Parathyroid adenoma (tissue), 2 donors: ENCODE results near the gene PROK2.

Experiments used
- H2AFZ ChIP-seq: fragments of 300-600 bp; sonication (generic); one replicate; pipeline ENCODE4 v1.7.0; 2017; ENCODE audit warnings: antibody characterized with exemption, mild to moderate bottlenecking
- H3K27ac ChIP-seq: fragments of 300-600 bp; sonication (generic); one replicate; pipeline ENCODE4 v1.7.0; 2017
- H3K27me3 ChIP-seq: fragments of 300-600 bp; sonication (generic); one replicate; pipeline ENCODE4 v1.7.0; 2017; ENCODE audit warnings: low read length; ENCODE audit not compliant: control insufficient read depth, insufficient read depth
- H3K36me3 ChIP-seq: fragments of 300-600 bp; sonication (generic); one replicate; pipeline ENCODE4 v1.7.0; 2017; ENCODE audit warnings: low read length; ENCODE audit not compliant: control insufficient read depth, insufficient read depth
- H3K4me1 ChIP-seq: fragments of 300-600 bp; sonication (generic); one replicate; pipeline ENCODE4 v1.7.0; 2017; ENCODE audit warnings: control low read depth
- H3K4me2 ChIP-seq: fragments of 300-600 bp; sonication (generic); one replicate; pipeline ENCODE4 v1.7.0; 2017; ENCODE audit warnings: low read length
- H3K4me3 ChIP-seq: fragments of 300-600 bp; sonication (generic); one replicate; pipeline ENCODE4 v1.7.0; 2017; ENCODE audit warnings: low read depth, low read length
- H3K79me2 ChIP-seq: fragments of 300-600 bp; sonication (generic); one replicate; pipeline ENCODE4 v1.7.0; 2017; ENCODE audit warnings: control low read depth
- H3K9ac ChIP-seq: fragments of 300-600 bp; sonication (generic); one replicate; pipeline ENCODE4 v1.7.0; 2017; ENCODE audit warnings: mild to moderate bottlenecking
- H3K9me3 ChIP-seq: fragments of 300-600 bp; sonication (generic); one replicate; pipeline ENCODE4 v1.7.0; 2017; ENCODE audit warnings: low read length; ENCODE audit not compliant: control insufficient read depth
- CTCF ChIP-seq: fragments of 300-600 bp; sonication (generic); IDR thresholded peaks from one replicate; pipeline ENCODE4 v1.7.0; 2017; ENCODE audit warnings: antibody characterized with exemption, mild to moderate bottlenecking
- donor health status: primary hyperparathyroidism.

PROK2 gene

GRCh38 chr3:71817262-71817661 lies 32.3 kb upstream of the PROK2 start:
- no peaks in the 10 kb centered on the region for H3K79me2 ChIP-seq
- H3K4me1 ChIP-seq: no peaks in the 10 kb centered on the region
- H3K9ac ChIP-seq: no peak overlapping the region
- no peaks in the 10 kb centered on the region for H3K27me3 ChIP-seq
- H3K27ac ChIP-seq: no peak overlapping the region
- H3K9me3 ChIP-seq: no peaks in the 10 kb centered on the region
- no peak overlapping the region for H3K4me2 ChIP-seq
- no peak for TF ChIP-seq CTCF
- no peaks in the 10 kb centered on the region for H3K36me3 ChIP-seq
- H3K4me3 ChIP-seq: no peak overlapping the region
- no peak overlapping the region for H2AFZ ChIP-seq

- H3K4me3 ChIP-seq: no peak overlapping the region
- H3K79me2 ChIP-seq: no peaks in the 10 kb centered on the region
- H3K27ac ChIP-seq: no peak overlapping the region
- H3K36me3 ChIP-seq: no peaks in the 10 kb centered on the region
- H3K4me1 ChIP-seq: no peaks in the 10 kb centered on the region
- no peak for TF ChIP-seq CTCF
- H3K9ac ChIP-seq: no peak overlapping the region
- H3K27me3 ChIP-seq: no peaks in the 10 kb centered on the region
- H3K9me3 ChIP-seq: no peaks in the 10 kb centered on the region
- no peak overlapping the region for H3K4me2 ChIP-seq
- H2AFZ ChIP-seq: no peak overlapping the region
These were observed 31.8 kb upstream of the PROK2 start for GRCh38 chr3:71816767-71817156.

GRCh38 chr3:71815340-71816067 lies 30.6 kb upstream of the PROK2 start:
- Histone ChIP-seq H3K9ac (no peak overlapping the region), H3K9me3 (no peaks in the 10 kb centered on the region), H3K4me3 (no peak overlapping the region), H3K4me2 (no peak overlapping the region), H3K27ac (no peak overlapping the region), H2AFZ (no peak overlapping the region), H3K79me2 (no peaks in the 10 kb centered on the region), H3K4me1 (no peaks in the 10 kb centered on the region), H3K27me3 (no peaks in the 10 kb centered on the region), H3K36me3 (no peaks in the 10 kb centered on the region)
- TF ChIP-seq CTCF: no peak

- Histone ChIP-seq H3K4me2 (no peak overlapping the region), H3K9me3 (no peaks in the 10 kb centered on the region), H3K27me3 (no peaks in the 10 kb centered on the region), H3K36me3 (no peaks in the 10 kb centered on the region), H3K27ac (no peak overlapping the region), H3K4me1 (no peaks in the 10 kb centered on the region), H3K4me3 (no peak overlapping the region), H2AFZ (no peak overlapping the region), H3K79me2 (no peaks in the 10 kb centered on the region), H3K9ac (no peak overlapping the region)
- no peak for TF ChIP-seq CTCF
These were observed 28.8 kb upstream of the PROK2 start for GRCh38 chr3:71813704-71814103.

- Histone ChIP-seq H3K4me3 (no peak overlapping the region), H3K27ac (no peak overlapping the region), H3K27me3 (no peaks in the 10 kb centered on the region), H3K36me3 (no peaks in the 10 kb centered on the region), H3K4me1 (no peaks in the 10 kb centered on the region), H3K79me2 (no peaks in the 10 kb centered on the region), H3K4me2 (no peak overlapping the region), H3K9ac (no peak overlapping the region), H2AFZ (no peak overlapping the region), H3K9me3 (no peaks in the 10 kb centered on the region)
- TF ChIP-seq CTCF: no peak
These were observed 28.1 kb upstream of the PROK2 start for GRCh38 chr3:71813073-71813472.
